Esophagus squamous epithelium (tissue), 5 donors: Measurements from ENCODE around the gene IGF2BP3. TPM values are rescaled to one million over a fixed set of nuclear protein-coding genes. Genes with fewer than 3 reads are reported as not detected.
A peak's percentile ranks its signal among the peaks of the same experiment; 100 is the strongest.

ENCODE experiments used
- DNase-seq: peaks from one replicate; lab custom pipeline; 2025; lab: John Stamatoyannopoulos, UW
- H3K27ac ChIP-seq, 4 donors: fragments of 200-600 bp; sonication (generic); one replicate each; pipeline ENCODE4 v1.5.1; 2016 to 2019; ENCODE audit warnings: mild to moderate bottlenecking in 1 of 4
- H3K27me3 ChIP-seq, 4 donors: fragments of 200-600 bp; sonication (generic); 1 replicate in 3 of 4; 2 replicates in 1 of 4; pipeline versions ENCODE4 v1.5.1 to v1.6.0; 2017 to 2021; ENCODE audit warnings: antibody characterized with exemption in 1 of 4
- H3K36me3 ChIP-seq, 3 donors: fragments of 200-600 bp; sonication (generic); one replicate each; pipeline ENCODE4 v1.5.1; 2016 to 2019
- H3K4me1 ChIP-seq, 3 donors: fragments of 200-600 bp; sonication (generic); one replicate each; pipeline ENCODE4 v1.5.1; 2017 to 2019
- H3K4me3 ChIP-seq, 4 donors: fragments of 200-600 bp; sonication (generic); 1 replicate in 3 of 4; 2 replicates in 1 of 4; pipeline ENCODE4 v1.5.1; 2016 to 2019; ENCODE audit warnings: mild to moderate bottlenecking in 2 of 4, moderate library complexity in 1 of 4
- H3K9me3 ChIP-seq, 3 donors: fragments of 200-600 bp; sonication (generic); one replicate each; pipeline ENCODE4 v1.5.1; 2016 to 2019
- POLR2A ChIP-seq, 4 donors: fragments of 450-650 bp; IDR thresholded peaks; one replicate each; pipeline ENCODE4 v1.6.1; 2017; ENCODE audit warnings: antibody characterized with exemption in 4 of 4, mild to moderate bottlenecking in 4 of 4, moderate library complexity in 3 of 4
- WGBS, 2 donors: methylation state at CpG; one replicate each; pipeline ENCODE4 v1.1.5; 2018; 5-methylcytosine and 5-hydroxymethylcytosine counted together
- intact Hi-C: fragments of 100-400 bp; cut with DNase I; formaldehyde crosslinking; loops from one replicate; pipeline ENCODE4 v1.15.0; 2022
- total RNA-seq, 4 donors: library from RNA; depleted of rRNA; stranded (reverse); fragments of >200 nt; gene quantifications; one replicate each; pipeline ENCODE4 v1.1.0, GENCODE V29; 2016
- TF ChIP-seq, protein P1 (sequence below), 6 experiments: fragments of 450-650 bp in 4 of 6; fragments of 200-600 bp in 2 of 6; sonication (generic) in 2 of 6; IDR thresholded peaks; one replicate each; pipeline ENCODE4 v1.5.1; 2016 to 2019; ENCODE audit warnings: antibody characterized with exemption in 6 of 6, mild to moderate bottlenecking in 4 of 6, moderate library complexity in 4 of 6
- donor health status: DM: yes; HTN: yes; CAD: no.

The IGF2BP3 gene
- total RNA-seq, 4 donors from 2014 or later = 1.3 to 9.3 (median 7.2) TPM

DNA sequence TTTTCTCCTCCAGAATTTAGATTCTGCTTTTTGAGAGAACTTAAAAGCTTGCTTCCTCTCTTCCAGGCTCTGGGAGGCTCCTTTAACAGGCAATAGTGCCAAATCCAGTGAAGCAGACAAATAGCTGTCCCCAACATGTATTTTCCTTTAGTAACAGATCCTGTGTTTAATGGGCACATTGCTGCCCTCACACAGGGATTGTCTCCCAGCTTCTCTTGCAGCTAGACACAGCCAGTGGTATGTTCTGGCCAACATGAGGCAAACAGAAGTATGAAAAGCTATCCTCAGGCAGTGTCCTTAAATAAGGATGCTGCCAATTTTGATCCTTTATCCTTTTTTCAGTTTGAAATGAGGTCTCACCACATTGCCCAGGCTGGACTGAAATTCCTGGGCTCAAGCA, 132.9 kb downstream of the IGF2BP3 start:
- no peak for DNase-seq
- no peaks in the 10 kb centered on the region for H3K36me3 ChIP-seq
- no peak overlapping the region for H3K27ac ChIP-seq
- peaks cover 0 to 9% (median 8%) of the 10 kb centered on the region in 3 donors for H3K9me3 ChIP-seq
- H3K27me3 ChIP-seq = peaks cover 0 to 61% (median 1%) of the 10 kb centered on the region in 4 donors
- no peak overlapping the region for H3K4me3 ChIP-seq
- no peak for TF ChIP-seq POLR2A (IDR thresholded peaks at IDR 0.05)
- TF ChIP-seq, protein P1, sequence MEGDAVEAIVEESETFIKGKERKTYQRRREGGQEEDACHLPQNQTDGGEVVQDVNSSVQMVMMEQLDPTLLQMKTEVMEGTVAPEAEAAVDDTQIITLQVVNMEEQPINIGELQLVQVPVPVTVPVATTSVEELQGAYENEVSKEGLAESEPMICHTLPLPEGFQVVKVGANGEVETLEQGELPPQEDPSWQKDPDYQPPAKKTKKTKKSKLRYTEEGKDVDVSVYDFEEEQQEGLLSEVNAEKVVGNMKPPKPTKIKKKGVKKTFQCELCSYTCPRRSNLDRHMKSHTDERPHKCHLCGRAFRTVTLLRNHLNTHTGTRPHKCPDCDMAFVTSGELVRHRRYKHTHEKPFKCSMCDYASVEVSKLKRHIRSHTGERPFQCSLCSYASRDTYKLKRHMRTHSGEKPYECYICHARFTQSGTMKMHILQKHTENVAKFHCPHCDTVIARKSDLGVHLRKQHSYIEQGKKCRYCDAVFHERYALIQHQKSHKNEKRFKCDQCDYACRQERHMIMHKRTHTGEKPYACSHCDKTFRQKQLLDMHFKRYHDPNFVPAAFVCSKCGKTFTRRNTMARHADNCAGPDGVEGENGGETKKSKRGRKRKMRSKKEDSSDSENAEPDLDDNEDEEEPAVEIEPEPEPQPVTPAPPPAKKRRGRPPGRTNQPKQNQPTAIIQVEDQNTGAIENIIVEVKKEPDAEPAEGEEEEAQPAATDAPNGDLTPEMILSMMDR (IDR thresholded peaks at IDR 0.05) = no peak
- peaks cover 0 to 47% (median 20%) of the 10 kb centered on the region in 3 donors for H3K4me1 ChIP-seq
- intact Hi-C loops = no loop called here

DNA sequence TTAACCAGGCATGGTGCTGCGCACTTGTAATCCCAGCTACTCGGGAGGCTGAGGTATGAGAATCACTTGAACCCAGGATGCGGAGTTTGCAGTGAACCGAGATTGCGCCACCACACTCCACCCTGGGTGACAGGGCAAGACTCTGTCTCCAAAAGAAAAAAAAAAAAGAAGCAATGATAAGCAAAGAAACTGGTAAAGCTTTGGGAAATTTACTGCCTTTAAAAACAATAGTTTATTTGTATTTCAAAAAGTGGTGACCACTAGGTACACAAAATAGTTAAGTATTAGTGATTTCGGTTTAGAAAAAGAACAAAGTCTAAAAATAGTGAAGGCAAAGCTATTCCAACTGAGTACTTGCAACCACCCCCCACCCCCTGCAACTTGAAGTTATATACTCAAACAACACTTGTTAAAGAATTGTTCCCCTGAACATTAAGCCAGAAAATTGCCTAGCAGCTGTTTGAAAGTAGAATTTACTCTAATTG, 133.4 kb downstream of the IGF2BP3 start:
- no peak for DNase-seq
- peaks cover 0 to 56% (median 1%) of the 10 kb centered on the region in 4 donors for H3K27me3 ChIP-seq
- intact Hi-C loops = no loop called here
- H3K36me3 ChIP-seq = no peaks in the 10 kb centered on the region
- H3K4me1 ChIP-seq = peaks cover 0 to 43% (median 20%) of the 10 kb centered on the region in 3 donors
- no peak for TF ChIP-seq POLR2A (IDR thresholded peaks at IDR 0.05)
- TF ChIP-seq, protein P1 (IDR thresholded peaks at IDR 0.05) = no peak
- H3K9me3 ChIP-seq = peaks cover 0 to 9% (median 8%) of the 10 kb centered on the region in 3 donors
- WGBS, 2 donors = 82 to 85% methylated on average over 6 of the region's 6 CpGs
- H3K4me3 ChIP-seq = no peak overlapping the region
- no peak overlapping the region for H3K27ac ChIP-seq

DNA sequence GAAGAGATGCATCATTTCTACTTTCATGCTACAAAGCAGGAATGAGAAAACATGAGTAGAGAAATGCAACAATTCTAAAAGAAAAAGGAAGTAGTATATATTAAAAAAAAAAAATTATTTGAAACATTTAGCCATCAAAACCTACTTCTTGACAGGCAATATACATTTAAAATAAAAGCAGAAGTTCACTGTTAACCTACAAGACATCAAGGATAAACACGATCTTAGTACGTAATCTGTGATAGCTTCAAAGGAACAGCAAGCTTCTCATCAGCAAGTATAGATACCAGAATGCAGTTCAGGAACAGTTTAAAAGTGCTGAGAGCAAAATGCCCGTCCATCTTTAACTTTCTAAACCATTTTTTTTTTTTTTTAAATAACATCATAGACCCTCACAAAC, 134.2 kb downstream of the IGF2BP3 start:
- Histone ChIP-seq H3K4me3 (no peak overlapping the region), H3K27me3 (peaks cover 0 to 49% (median 1%) of the 10 kb centered on the region in 4 donors), H3K36me3 (no peaks in the 10 kb centered on the region), H3K4me1 (peaks cover 0 to 43% (median 20%) of the 10 kb centered on the region in 3 donors), H3K9me3 (peaks cover 0 to 9% (median 8%) of the 10 kb centered on the region in 3 donors), H3K27ac (no peak overlapping the region)
- no peak for TF ChIP-seq POLR2A (IDR thresholded peaks at IDR 0.05)
- TF ChIP-seq, protein P1 (IDR thresholded peaks at IDR 0.05) = no peak
- intact Hi-C loops = no loop called here
- DNase-seq = no peak
- WGBS, 2 donors = 43 to 65% methylated on average over 3 of the region's 3 CpGs

DNA sequence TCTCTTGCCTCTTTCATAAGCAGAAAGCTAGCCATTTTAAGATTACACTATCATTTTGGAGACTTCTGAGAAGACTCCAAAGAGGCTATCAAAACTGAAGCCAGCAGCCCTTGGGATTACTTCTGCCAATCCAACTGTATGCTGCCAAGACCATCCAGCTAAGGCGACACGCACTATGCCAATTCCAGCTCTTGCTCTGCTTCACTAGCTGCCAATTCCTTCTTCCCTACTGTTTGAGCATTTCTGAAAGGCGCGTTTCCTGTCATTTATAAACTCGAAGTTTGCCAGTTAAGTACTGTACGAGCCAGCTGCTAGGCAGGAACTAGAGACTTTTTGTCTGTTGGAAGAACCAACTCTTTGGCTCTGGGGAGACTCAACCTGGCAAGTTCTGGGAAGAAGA, 134.7 kb downstream of the IGF2BP3 start:
- no peak for DNase-seq
- TF ChIP-seq, protein P1 (IDR thresholded peaks at IDR 0.05) = no peak
- TF ChIP-seq POLR2A (IDR thresholded peaks at IDR 0.05) = no peak
- Histone ChIP-seq H3K9me3 (peaks cover 0 to 9% (median 8%) of the 10 kb centered on the region in 3 donors), H3K4me1 (peaks cover 0 to 43% (median 20%) of the 10 kb centered on the region in 3 donors), H3K4me3 (no peak overlapping the region), H3K27me3 (peaks cover 0 to 45% (median 1%) of the 10 kb centered on the region in 4 donors), H3K27ac (peak overlapping the region in 1 of 4 donors; percentile 37), H3K36me3 (no peaks in the 10 kb centered on the region)
- intact Hi-C loops = no loop called here
- WGBS, 2 donors = 16 to 32% methylated on average over 6 of the region's 6 CpGs

DNA sequence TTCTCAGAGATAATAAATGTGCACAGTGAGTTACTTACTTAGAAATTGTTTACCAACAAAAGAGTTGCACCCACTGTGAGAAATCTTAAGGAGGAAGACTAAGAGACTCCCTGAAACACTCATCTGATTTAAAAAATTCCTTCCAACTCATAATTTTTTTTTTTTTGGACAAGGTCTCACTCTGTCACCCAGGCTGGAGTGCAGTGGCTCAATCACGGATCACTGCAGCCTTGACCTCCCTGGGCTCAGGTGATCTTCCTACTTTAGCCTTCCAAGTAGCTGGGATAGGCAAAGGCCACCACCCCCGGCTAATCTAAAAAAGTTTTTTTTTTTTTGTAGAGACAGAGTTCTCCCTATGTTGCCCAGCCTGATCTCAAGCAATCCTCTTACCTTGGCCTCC, 135.2 kb downstream of the IGF2BP3 start:
- H3K27me3 ChIP-seq = peaks cover 0 to 40% (median 1%) of the 10 kb centered on the region in 4 donors
- DNase-seq = no peak
- TF ChIP-seq, protein P1 (IDR thresholded peaks at IDR 0.05) = no peak
- TF ChIP-seq POLR2A (IDR thresholded peaks at IDR 0.05) = no peak
- H3K4me1 ChIP-seq = peaks cover 0 to 43% (median 20%) of the 10 kb centered on the region in 3 donors
- H3K36me3 ChIP-seq = no peaks in the 10 kb centered on the region
- intact Hi-C loops = no loop called here
- WGBS, 2 donors = 50 to 55% methylated on average over 2 of the region's 2 CpGs
- peaks cover 0 to 9% (median 8%) of the 10 kb centered on the region in 3 donors for H3K9me3 ChIP-seq
- H3K4me3 ChIP-seq = no peak overlapping the region
- peak overlapping the region in 1 of 4 donors; percentile 37 for H3K27ac ChIP-seq
